Uterus (tissue), 4 donors: ENCODE measurements around the gene SOX5. TPM values are rescaled to one million over a fixed set of nuclear protein-coding genes. Genes with fewer than 3 reads are reported as not detected.

Source experiments
- DNase-seq, 2 donors: peaks; one replicate each; pipeline ENCODE4 v3.0.0-alpha.2; 2019 to 2020
- H3K27ac ChIP-seq, 2 donors: fragments of 200-600 bp; sonication (generic); 1 replicate in 1 of 2; 2 replicates in 1 of 2; pipeline ENCODE4 v1.5.1; 2016 to 2018
- H3K27me3 ChIP-seq, 2 donors: fragments of 200-600 bp; sonication (generic); one replicate each; pipeline ENCODE4 v1.5.1; 2018 to 2019; ENCODE audit warnings: control low read depth in 1 of 2
- H3K36me3 ChIP-seq, 2 donors: fragments of 200-600 bp; sonication (generic); one replicate each; pipeline ENCODE4 v1.5.1; 2019; ENCODE audit warnings: control low read depth in 1 of 2
- H3K4me1 ChIP-seq, 2 donors: fragments of 200-600 bp; sonication (generic); one replicate each; pipeline ENCODE4 v1.5.1; 2018 to 2019; ENCODE audit warnings: control low read depth in 1 of 2
- H3K4me3 ChIP-seq, 2 donors: fragments of 200-600 bp; sonication (generic); 1 replicate in 1 of 2; 2 replicates in 1 of 2; pipeline ENCODE4 v1.5.1; 2018 to 2019; ENCODE audit warnings: mild to moderate bottlenecking in 1 of 2
- H3K9me3 ChIP-seq, 2 donors: fragments of 200-600 bp; sonication (generic); one replicate each; pipeline ENCODE4 v1.5.1; 2019; ENCODE audit warnings: control low read depth in 1 of 2
- POLR2A ChIP-seq, 2 donors: fragments of 450-650 bp; IDR thresholded peaks; one replicate each; pipeline ENCODE4 v1.6.1; 2016; ENCODE audit warnings: antibody characterized with exemption in 2 of 2, mild to moderate bottlenecking in 1 of 2, moderate library complexity in 1 of 2
- intact Hi-C: fragments of 100-400 bp; cut with DNase I; formaldehyde crosslinking; loops from one replicate; pipeline ENCODE4 v1.15.1; 2023; ENCODE audit warnings: low total_unique reads
- total RNA-seq, 4 donors: library from RNA; depleted of rRNA in 3 of 4; stranded (reverse); fragments of >200 nt in 3 of 4; gene quantifications; one replicate each; pipeline versions ENCODE4 v1.1.0 to v1.2.4, GENCODE V29; 2014 to 2023
- TF ChIP-seq, protein P1 (sequence below), 4 experiments: fragments of 200-600 bp in 2 of 4; fragments of 450-650 bp in 2 of 4; sonication (generic) in 2 of 4; IDR thresholded peaks; one replicate each; pipeline ENCODE4 v1.5.1; 2016 to 2019; ENCODE audit warnings: antibody characterized with exemption in 4 of 4, mild to moderate bottlenecking in 2 of 4, moderate library complexity in 1 of 4
- donor health status: DM: yes; HTN: yes; CAD: no.

Gene SOX5
- total RNA-seq, 4 donors from 2014 or later = 9.1 to 69.5 (median 31.2) TPM

DNA sequence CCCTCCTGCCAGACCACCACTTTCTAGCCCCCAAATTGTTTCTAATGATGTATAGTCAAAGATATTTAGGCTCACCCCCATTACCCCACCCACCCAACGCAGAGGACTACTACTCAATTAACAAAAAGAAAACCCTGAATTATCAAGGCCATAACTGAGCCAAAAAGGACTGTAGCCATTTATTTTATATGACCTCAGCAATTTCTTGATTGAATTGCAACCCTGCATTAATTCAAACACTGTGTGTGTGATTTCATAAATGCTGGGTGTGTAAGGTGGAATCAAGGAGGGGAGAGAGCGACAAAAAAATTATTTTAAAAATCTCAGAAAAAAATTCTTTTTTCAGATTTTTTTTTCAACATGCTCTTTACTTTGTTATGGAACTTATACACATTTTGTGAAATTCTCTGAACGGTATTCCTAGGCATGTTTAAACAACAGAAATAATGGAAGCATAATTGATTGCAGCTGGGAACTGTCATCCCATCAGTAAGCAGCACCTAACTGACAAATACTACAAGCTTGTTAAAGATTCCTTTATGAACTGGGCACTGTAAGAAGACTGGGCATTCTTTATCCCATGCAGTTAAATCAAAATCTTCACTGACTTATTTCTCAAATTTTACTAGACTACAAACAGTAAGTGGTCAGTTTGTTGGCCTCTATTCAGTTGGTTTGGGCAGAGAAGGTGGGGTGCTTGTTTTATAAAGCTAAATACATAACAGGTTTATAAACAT, 179.1 kb downstream of the SOX5 start:
- TF ChIP-seq POLR2A (IDR thresholded peaks at IDR 0.05) = no peak
- TF ChIP-seq, protein P1, sequence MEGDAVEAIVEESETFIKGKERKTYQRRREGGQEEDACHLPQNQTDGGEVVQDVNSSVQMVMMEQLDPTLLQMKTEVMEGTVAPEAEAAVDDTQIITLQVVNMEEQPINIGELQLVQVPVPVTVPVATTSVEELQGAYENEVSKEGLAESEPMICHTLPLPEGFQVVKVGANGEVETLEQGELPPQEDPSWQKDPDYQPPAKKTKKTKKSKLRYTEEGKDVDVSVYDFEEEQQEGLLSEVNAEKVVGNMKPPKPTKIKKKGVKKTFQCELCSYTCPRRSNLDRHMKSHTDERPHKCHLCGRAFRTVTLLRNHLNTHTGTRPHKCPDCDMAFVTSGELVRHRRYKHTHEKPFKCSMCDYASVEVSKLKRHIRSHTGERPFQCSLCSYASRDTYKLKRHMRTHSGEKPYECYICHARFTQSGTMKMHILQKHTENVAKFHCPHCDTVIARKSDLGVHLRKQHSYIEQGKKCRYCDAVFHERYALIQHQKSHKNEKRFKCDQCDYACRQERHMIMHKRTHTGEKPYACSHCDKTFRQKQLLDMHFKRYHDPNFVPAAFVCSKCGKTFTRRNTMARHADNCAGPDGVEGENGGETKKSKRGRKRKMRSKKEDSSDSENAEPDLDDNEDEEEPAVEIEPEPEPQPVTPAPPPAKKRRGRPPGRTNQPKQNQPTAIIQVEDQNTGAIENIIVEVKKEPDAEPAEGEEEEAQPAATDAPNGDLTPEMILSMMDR (IDR thresholded peaks at IDR 0.05) = no peak

DNA sequence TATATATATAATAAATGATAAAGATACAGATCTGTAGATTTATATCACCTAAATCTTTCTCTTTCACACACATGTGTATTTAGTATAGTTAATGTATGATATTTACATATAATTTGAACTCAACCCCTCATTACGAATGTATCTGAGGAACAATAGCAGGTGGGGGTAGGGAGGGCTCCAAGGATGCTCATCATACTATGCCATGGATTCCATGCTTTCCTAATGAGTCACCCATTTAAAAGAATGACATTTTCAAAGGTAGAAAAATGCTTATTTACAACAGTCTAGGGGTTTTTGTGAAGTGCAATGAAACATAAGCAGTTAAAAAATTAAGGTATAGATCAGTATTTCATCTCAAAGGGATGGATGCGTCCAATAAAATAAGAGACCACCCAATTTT, 181.6 kb downstream of the SOX5 start:
- Histone ChIP-seq H3K27me3 (no peaks in the 10 kb centered on the region), H3K4me3 (no peak overlapping the region), H3K36me3 (no peaks in the 10 kb centered on the region), H3K9me3 (no peaks in the 10 kb centered on the region), H3K27ac (no peak overlapping the region), H3K4me1 (no peaks in the 10 kb centered on the region)
- intact Hi-C loops = no loop called here
- DNase-seq = no peak
- no peak for TF ChIP-seq POLR2A (IDR thresholded peaks at IDR 0.05)
- TF ChIP-seq, protein P1 (IDR thresholded peaks at IDR 0.05) = no peak

More for the DNA sequence above, 179.1 kb downstream of the SOX5 start:
- no peaks in the 10 kb centered on the region for H3K36me3 ChIP-seq
- no peaks in the 10 kb centered on the region for H3K9me3 ChIP-seq
- H3K4me3 ChIP-seq = no peak overlapping the region
- no peaks in the 10 kb centered on the region for H3K4me1 ChIP-seq
- intact Hi-C loops = no loop called here
- no peak for DNase-seq
- H3K27me3 ChIP-seq = no peaks in the 10 kb centered on the region
- H3K27ac ChIP-seq = no peak overlapping the region

DNA sequence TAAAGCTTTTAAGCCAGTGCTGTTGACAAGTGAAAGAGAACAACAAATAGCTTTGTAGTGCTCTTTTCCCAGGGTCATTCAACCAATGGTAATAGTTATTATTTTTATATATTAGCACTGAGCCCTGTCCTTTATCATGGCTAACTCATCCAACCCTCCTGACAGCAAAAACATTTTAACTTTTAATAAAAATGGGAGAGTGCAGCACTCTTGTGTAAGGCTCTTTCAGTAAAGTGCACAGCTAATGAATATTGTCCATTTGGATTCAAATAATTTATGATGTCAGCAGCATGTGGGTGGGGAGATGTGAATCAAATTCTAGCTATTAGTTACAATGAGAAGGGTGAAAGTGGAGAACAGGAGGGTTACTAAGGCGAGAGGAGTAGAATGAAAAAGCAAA, 185.7 kb downstream of the SOX5 start:
- no peak overlapping the region for H3K27ac ChIP-seq
- no peaks in the 10 kb centered on the region for H3K9me3 ChIP-seq
- TF ChIP-seq POLR2A (IDR thresholded peaks at IDR 0.05) = no peak
- TF ChIP-seq, protein P1 (IDR thresholded peaks at IDR 0.05) = no peak
- intact Hi-C loops = no loop called here
- no peak overlapping the region for H3K4me3 ChIP-seq
- H3K27me3 ChIP-seq = no peaks in the 10 kb centered on the region
- DNase-seq = no peak
- H3K4me1 ChIP-seq = no peaks in the 10 kb centered on the region
- H3K36me3 ChIP-seq = no peaks in the 10 kb centered on the region

DNA sequence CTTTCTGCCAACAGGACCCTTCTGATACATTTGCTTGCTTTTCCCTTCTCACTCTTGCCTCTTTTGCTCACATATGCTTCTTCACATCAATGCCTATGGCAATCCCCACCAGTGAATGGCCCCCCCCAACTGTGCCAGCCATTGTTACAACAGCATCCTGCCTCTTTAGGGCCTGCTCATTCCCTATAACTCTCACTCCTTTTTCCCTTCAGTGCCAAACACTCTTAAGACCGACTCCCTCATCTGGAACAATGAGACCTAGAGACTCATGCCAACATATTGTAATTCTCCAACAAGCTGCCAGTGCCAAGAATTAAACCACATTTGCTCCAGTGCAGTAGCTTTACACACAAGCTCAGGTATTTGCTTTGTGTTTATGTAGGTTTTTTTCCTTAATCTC, 189.0 kb downstream of the SOX5 start:
- H3K27ac ChIP-seq = no peak overlapping the region
- TF ChIP-seq, protein P1 (IDR thresholded peaks at IDR 0.05) = no peak
- TF ChIP-seq POLR2A (IDR thresholded peaks at IDR 0.05) = no peak

DNA sequence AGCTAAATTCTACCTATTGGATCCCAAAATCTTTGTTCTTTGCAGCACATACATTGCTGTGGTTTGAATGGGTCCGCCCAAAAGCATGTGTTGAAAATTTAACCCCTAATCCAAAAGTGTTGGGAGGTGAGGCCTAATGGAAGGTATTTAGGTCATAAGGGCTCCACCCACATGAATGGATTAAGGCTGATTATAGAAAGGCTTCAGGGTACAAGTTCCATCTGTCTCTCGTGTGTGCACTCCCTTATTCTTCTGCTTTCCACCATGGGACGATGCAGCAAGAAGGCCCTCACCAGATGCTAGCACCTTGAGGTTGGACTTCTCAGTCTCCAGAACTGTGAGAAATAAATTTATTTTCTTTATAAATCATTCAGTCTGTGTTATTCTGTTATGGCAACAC, 190.9 kb downstream of the SOX5 start:
- Histone ChIP-seq H3K9me3 (no peaks in the 10 kb centered on the region), H3K4me3 (no peak overlapping the region), H3K4me1 (no peaks in the 10 kb centered on the region), H3K36me3 (no peaks in the 10 kb centered on the region), H3K27me3 (no peaks in the 10 kb centered on the region), H3K27ac (no peak overlapping the region)
- intact Hi-C loops = no loop called here
- TF ChIP-seq, protein P1 (IDR thresholded peaks at IDR 0.05) = no peak
- no peak for TF ChIP-seq POLR2A (IDR thresholded peaks at IDR 0.05)
- DNase-seq = no peak

More for the DNA sequence above, 189.0 kb downstream of the SOX5 start:
- intact Hi-C loops = no loop called here
- Histone ChIP-seq H3K36me3 (no peaks in the 10 kb centered on the region), H3K4me3 (no peak overlapping the region), H3K9me3 (no peaks in the 10 kb centered on the region), H3K4me1 (no peaks in the 10 kb centered on the region), H3K27me3 (no peaks in the 10 kb centered on the region)
- DNase-seq = no peak
